ENCODE results near the gene ACOX2. TPM values are rescaled to one million over a fixed set of nuclear protein-coding genes. Genes with fewer than 3 reads are reported as not detected.

Gene ACOX2
- total RNA-seq, 1 experiment from 2014 or later, result 10.8 TPM

GRCh38 chr3:58526515-58526957 lies 10.5 kb downstream of the ACOX2 start:
- H3K9me2 ChIP-seq (replicated peaks; ENCODE audit: low read length), result no peaks in the 10 kb centered on the region
- BruUV-seq (replicated peaks), result no TSS peak
- no peaks in the 10 kb centered on the region for H3K9me3 ChIP-seq (ENCODE audit: low read length)
- no peaks in the 10 kb centered on the region for H3K27me3 ChIP-seq (ENCODE audit: low read length)
- intact Hi-C loops (cut with micrococcal nuclease), result no loop called here
- H4K20me1 ChIP-seq (ENCODE audit: low read length), result no peaks in the 10 kb centered on the region
- CTCF ChIA-PET, result interaction anchor here (1.3 kb wide), 1 partner anchor 63 kb away, joined by 5 read pairs; no protein-coding TSS in a partner anchor
- H3K36me3 ChIP-seq (ENCODE audit: low read depth, low read length), result no peaks in the 10 kb centered on the region
- TF ChIP-seq EZH2phosphoT487 (IDR thresholded peaks at IDR 0.05; ENCODE audit: borderline replicate concordance, low read length), result no peak
- no peak for TF ChIP-seq CTCF (conservative IDR thresholded peaks at IDR 0.05; ENCODE audit: low read depth, low read length)
- TF ChIP-seq EZH2 (IDR thresholded peaks at IDR 0.05; ENCODE audit: low read length, unreplicated experiment), result no peak
- ATAC-seq, result peak; percentile 94
- peak; percentile 93 for DNase-seq
- H3K79me2 ChIP-seq (ENCODE audit: low read length), result no peaks in the 10 kb centered on the region
- H3K9ac ChIP-seq (ENCODE audit: low read length), result peak overlapping the region; percentile 56
- H2AFZ ChIP-seq (ENCODE audit: low read length), result no peak overlapping the region
- peaks cover 18% of the 10 kb centered on the region for H3K4me1 ChIP-seq (ENCODE audit: insufficient read depth, low read length)
- no peaks in the 10 kb centered on the region for H3F3A ChIP-seq (ENCODE audit: low read length, unreplicated experiment)
- H3K4me2 ChIP-seq (ENCODE audit: low read length), result peak overlapping the region; percentile 62
- peak overlapping the region; percentile 8; the same call in 1 of the 2 replicates for H3K4me3 ChIP-seq (ENCODE audit: low read length)
- peak overlapping the region; percentile 88 for H3K27ac ChIP-seq (ENCODE audit: low read length)
- POLR2A ChIA-PET (ENCODE audit: unreplicated experiment), result no interaction called here

DNA sequence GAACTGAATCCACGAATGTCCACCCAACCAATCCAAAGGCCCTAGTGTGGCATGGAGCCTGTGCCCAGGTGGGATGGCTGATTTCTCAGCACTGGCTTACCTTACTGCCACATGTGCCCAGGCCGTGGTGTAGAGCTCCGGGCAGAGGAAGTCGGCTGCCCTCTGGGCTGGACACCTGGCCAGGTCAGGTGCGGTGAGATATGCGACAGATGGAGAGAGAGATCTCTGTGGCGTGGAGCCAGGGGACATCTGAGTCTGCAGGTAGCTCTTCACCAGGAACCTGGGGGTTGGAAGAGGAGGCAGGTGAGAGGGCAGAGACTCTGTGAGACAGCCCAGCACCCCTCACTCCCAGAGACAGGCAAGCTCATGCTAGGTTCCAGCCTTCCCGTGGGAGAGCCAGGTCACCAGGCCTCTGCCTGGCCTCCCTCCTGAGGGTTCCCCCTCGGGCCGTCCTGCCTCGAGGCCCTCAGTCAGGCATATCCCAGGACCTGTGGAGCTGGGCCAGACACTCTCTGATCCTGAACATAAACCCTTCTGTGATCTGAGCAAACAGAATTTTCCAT lies 12.6 kb downstream of the ACOX2 start:
- Histone ChIP-seq H3K27me3 (ENCODE audit: low read length) (no peaks in the 10 kb centered on the region), H4K20me1 (ENCODE audit: low read length) (no peaks in the 10 kb centered on the region), H3K9me2 (replicated peaks; ENCODE audit: low read length) (no peaks in the 10 kb centered on the region), H3K9ac (ENCODE audit: low read length) (no peak overlapping the region), H3K27ac (ENCODE audit: low read length) (no peak overlapping the region), H3K9me3 (ENCODE audit: low read length) (no peaks in the 10 kb centered on the region), H3K4me3 (ENCODE audit: low read length) (no peak overlapping the region), H3K36me3 (ENCODE audit: low read depth, low read length) (no peaks in the 10 kb centered on the region), H3K4me1 (ENCODE audit: insufficient read depth, low read length) (peaks cover 18% of the 10 kb centered on the region), H3K4me2 (ENCODE audit: low read length) (no peak overlapping the region), H3F3A (ENCODE audit: low read length, unreplicated experiment) (no peaks in the 10 kb centered on the region), H2AFZ (ENCODE audit: low read length) (no peak overlapping the region), H3K79me2 (ENCODE audit: low read length) (no peaks in the 10 kb centered on the region)
- intact Hi-C loops (cut with micrococcal nuclease), result no loop called here
- no peak for DNase-seq
- no TSS peak for BruUV-seq (replicated peaks)
- TF ChIP-seq EZH2 (IDR thresholded peaks at IDR 0.05; ENCODE audit: low read length, unreplicated experiment) (no peak), EZH2phosphoT487 (IDR thresholded peaks at IDR 0.05; ENCODE audit: borderline replicate concordance, low read length) (no peak), CTCF (conservative IDR thresholded peaks at IDR 0.05; ENCODE audit: low read depth, low read length) (no peak)
- no peak for ATAC-seq
- ChIA-PET POLR2A (ENCODE audit: unreplicated experiment) (no interaction called here), CTCF (no interaction called here)

- no TSS peak for BruUV-seq (replicated peaks)
- CTCF ChIA-PET, result no interaction called here
Measured at GRCh38 chr3:58522759-58523425, 14.1 kb downstream of the ACOX2 start.

More at GRCh38 chr3:58522759-58523425, 14.1 kb downstream of the ACOX2 start:
- Histone ChIP-seq H4K20me1 (ENCODE audit: low read length) (no peaks in the 10 kb centered on the region), H3K4me2 (ENCODE audit: low read length) (no peak overlapping the region), H3K4me1 (ENCODE audit: insufficient read depth, low read length) (peaks cover 9% of the 10 kb centered on the region), H3F3A (ENCODE audit: low read length, unreplicated experiment) (no peaks in the 10 kb centered on the region), H3K36me3 (ENCODE audit: low read depth, low read length) (no peaks in the 10 kb centered on the region), H3K27ac (ENCODE audit: low read length) (no peak overlapping the region), H3K79me2 (ENCODE audit: low read length) (no peaks in the 10 kb centered on the region), H3K9me2 (replicated peaks; ENCODE audit: low read length) (no peaks in the 10 kb centered on the region), H3K27me3 (ENCODE audit: low read length) (no peaks in the 10 kb centered on the region), H3K9ac (ENCODE audit: low read length) (no peak overlapping the region), H2AFZ (ENCODE audit: low read length) (no peak overlapping the region), H3K9me3 (ENCODE audit: low read length) (no peaks in the 10 kb centered on the region), H3K4me3 (ENCODE audit: low read length) (no peak overlapping the region)
- intact Hi-C loops (cut with micrococcal nuclease), result no loop called here
- POLR2A ChIA-PET (ENCODE audit: unreplicated experiment), result no interaction called here
- ATAC-seq (no peak), DNase-seq (no peak)
- TF ChIP-seq EZH2 (IDR thresholded peaks at IDR 0.05; ENCODE audit: low read length, unreplicated experiment) (no peak), EZH2phosphoT487 (IDR thresholded peaks at IDR 0.05; ENCODE audit: borderline replicate concordance, low read length) (no peak), CTCF (conservative IDR thresholded peaks at IDR 0.05; ENCODE audit: low read depth, low read length) (no peak)
